Adrenal gland (tissue), 12 donors: ENCODE results near the gene WWOX. TPM values are rescaled to one million over a fixed set of nuclear protein-coding genes. Genes with fewer than 3 reads are reported as not detected.

Experiments used
- DNase-seq, 7 donors: peaks; one replicate each; pipeline ENCODE4 v3.0.0-alpha.2; 2019 to 2020
- H3K27ac ChIP-seq, 5 donors: fragments of 200-600 bp; sonication (generic) in 4 of 5; 1 replicate in 3 of 5; 2 replicates in 2 of 5; pipeline versions ENCODE4 v1.5.1 to v1.8.0; 2016 to 2020; ENCODE audit warnings: mild to moderate bottlenecking in 1 of 5
- H3K27me3 ChIP-seq: fragments of 200-600 bp; 2 replicates; pipeline ENCODE4 v1.8.0; 2021
- H3K36me3 ChIP-seq, 2 donors: fragments of 200-600 bp; replicated peaks in 1 of 2; 1 replicate in 1 of 2; 2 replicates in 1 of 2; pipeline versions ENCODE4 v1.5.1 to v1.8.0; 2018 to 2022
- H3K4me1 ChIP-seq, 2 donors: fragments of 200-600 bp; replicated peaks in 1 of 2; 1 replicate in 1 of 2; 2 replicates in 1 of 2; pipeline versions ENCODE4 v1.5.1 to v1.8.0; 2018 to 2021
- H3K4me3 ChIP-seq, 4 donors: fragments of 200-600 bp; sonication (generic) in 3 of 4; one replicate each; pipeline ENCODE4 v1.5.1; 2016 to 2018
- H3K9me3 ChIP-seq, 3 donors: fragments of 200-600 bp; sonication (generic) in 1 of 3; replicated peaks in 1 of 3; 1 replicate in 2 of 3; 2 replicates in 1 of 3; pipeline versions ENCODE4 v1.5.1 to v1.8.0; 2016 to 2021
- POLR2A ChIP-seq, 2 donors: fragments of 450-650 bp; IDR thresholded peaks; one replicate each; pipeline ENCODE4 v1.6.1; 2017; ENCODE audit warnings: antibody characterized with exemption in 2 of 2, mild to moderate bottlenecking in 2 of 2, moderate library complexity in 1 of 2
- WGBS, 4 donors: extraction: QIAGEN DNeasy Blood & Tissue Kit in 2 of 4; methylation state at CpG; one replicate each; pipeline versions ENCODE4 v1.1.5 to v1.1.7; 2013 to 2017; 5-methylcytosine and 5-hydroxymethylcytosine counted together
- intact Hi-C, 2 donors: fragments of 100-400 bp; cut with DNase I; formaldehyde crosslinking; loops; one replicate each; pipeline versions ENCODE4 v1.14.1 to v1.15.0; 2022 to 2023
- polyA plus RNA-seq, 3 donors: library from polyadenylated mRNA; stranded (reverse); fragments of 200-250 nt in 2 of 3; fragments of 350-450 nt in 1 of 3; fragmentation: Illumina TruSeq in 1 of 3; extraction: RNeasy Lipid Tissue Mini Kit (QIAGEN cat#74804) in 1 of 3; gene quantifications; one replicate each; pipeline ENCODE4 v1.2.3, GENCODE V29; 2013 to 2014
- total RNA-seq, 9 donors: library from RNA; depleted of rRNA in 4 of 9; stranded (reverse); fragments of >200 nt in 4 of 9; fragments of 120-200 nt in 1 of 9; fragmentation: NEBNext Ultra II Directional in 1 of 9; extraction: Animal tissue kit (Norgen Biotek cat#: 25700) in 1 of 9; gene quantifications; one replicate each; pipeline versions ENCODE4 v1.1.0 to v1.2.4, GENCODE V29; 2013 to 2023
- TF ChIP-seq, protein P1 (sequence below), 6 experiments: fragments of 450-650 bp in 4 of 6; fragments of 200-600 bp in 2 of 6; sonication (generic) in 1 of 6; IDR thresholded peaks; 1 replicate in 5 of 6; 2 replicates in 1 of 6; pipeline versions ENCODE4 v1.5.1 to v1.8.0; 2016 to 2021; ENCODE audit warnings: antibody characterized with exemption in 6 of 6, mild to moderate bottlenecking in 2 of 6, moderate library complexity in 1 of 6
- donor health status: healthy with polysubstance abuse.
- donor health status: Bipolar disorder and iron deficiency.
- donor health status: DM: yes; HTN: yes; CAD: no.
- donor health status: DM: no; HTN: no; CAD: no.
- donor health status: DM: no; HTN: no; CAD: no.
- donor health status: DM: yes; HTN: yes; CAD: no.

WWOX gene
- total and polyA plus RNA-seq, 12 donors: 11.8 to 74.6 (median 20.5) TPM

DNA sequence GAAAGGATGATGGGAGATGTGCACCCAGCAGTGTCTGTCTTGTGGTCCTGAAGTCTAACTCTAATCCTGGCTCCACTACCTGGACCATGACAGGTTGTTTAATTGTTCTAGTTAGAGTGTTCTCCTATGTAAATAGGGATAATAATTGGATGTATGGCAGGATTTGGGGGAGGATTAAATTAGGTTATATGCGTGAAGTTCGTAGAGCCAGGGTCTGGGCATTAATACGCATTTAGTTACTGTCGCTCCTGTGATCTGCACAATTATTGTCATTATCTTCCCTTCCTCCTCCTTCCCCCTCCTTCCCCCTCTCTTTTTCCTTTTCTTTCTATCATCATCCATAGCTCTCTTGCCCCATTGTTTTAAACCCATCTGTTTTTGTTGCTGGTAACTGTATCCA, 210.3 kb downstream of the WWOX start:
- Histone ChIP-seq H3K4me3 (no peak overlapping the region), H3K9me3 (no peaks in the 10 kb centered on the region), H3K27ac (no peak overlapping the region), H3K4me1 (no peaks in the 10 kb centered on the region), H3K27me3 (no peaks in the 10 kb centered on the region), H3K36me3 (no peaks in the 10 kb centered on the region)
- no peak for TF ChIP-seq POLR2A (IDR thresholded peaks at IDR 0.05)
- TF ChIP-seq, protein P1, sequence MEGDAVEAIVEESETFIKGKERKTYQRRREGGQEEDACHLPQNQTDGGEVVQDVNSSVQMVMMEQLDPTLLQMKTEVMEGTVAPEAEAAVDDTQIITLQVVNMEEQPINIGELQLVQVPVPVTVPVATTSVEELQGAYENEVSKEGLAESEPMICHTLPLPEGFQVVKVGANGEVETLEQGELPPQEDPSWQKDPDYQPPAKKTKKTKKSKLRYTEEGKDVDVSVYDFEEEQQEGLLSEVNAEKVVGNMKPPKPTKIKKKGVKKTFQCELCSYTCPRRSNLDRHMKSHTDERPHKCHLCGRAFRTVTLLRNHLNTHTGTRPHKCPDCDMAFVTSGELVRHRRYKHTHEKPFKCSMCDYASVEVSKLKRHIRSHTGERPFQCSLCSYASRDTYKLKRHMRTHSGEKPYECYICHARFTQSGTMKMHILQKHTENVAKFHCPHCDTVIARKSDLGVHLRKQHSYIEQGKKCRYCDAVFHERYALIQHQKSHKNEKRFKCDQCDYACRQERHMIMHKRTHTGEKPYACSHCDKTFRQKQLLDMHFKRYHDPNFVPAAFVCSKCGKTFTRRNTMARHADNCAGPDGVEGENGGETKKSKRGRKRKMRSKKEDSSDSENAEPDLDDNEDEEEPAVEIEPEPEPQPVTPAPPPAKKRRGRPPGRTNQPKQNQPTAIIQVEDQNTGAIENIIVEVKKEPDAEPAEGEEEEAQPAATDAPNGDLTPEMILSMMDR (IDR thresholded peaks at IDR 0.05): no peak
- DNase-seq: no peak
- WGBS, 4 donors: 92 to 98% (median 95%) methylated on average over 4 of the region's 4 CpGs
- intact Hi-C loops: no loop called here

GRCh38 chr16:78310196-78310595, 210.7 kb downstream of the WWOX start:
- WGBS, 4 donors: 81 to 85% (median 84%) methylated on average over 5 of the region's 5 CpGs
- TF ChIP-seq, protein P1 (IDR thresholded peaks at IDR 0.05): no peak
- TF ChIP-seq POLR2A (IDR thresholded peaks at IDR 0.05): no peak
- intact Hi-C loops: no loop called here

DNA sequence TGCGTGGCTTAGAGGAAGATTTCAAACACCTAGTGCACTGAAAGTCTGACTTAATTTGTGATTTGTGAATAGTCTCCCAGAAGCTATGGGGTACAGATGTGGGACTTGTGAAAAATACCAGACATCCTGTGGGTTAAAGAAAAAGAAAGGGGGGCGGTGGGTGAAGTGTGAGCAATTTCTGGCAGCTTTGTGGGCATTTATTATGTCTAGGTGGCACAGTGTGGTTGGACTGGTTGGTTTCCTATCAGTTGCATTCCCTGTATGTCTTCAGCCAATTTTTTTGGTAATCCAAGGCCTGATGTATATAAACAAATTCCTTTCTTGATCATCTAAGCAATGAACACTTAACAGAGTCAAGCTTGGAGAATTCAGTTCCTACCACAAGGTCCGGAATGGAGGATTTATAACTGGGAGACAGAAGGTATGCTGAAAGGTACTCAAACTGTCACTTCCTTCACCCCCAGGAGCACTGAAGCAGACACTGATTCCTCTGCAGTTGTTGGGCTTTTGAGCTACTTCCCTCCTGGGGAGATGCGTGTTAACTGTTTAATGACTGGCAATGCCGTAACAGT, 211.6 kb downstream of the WWOX start:
- DNase-seq: no peak
- H3K4me3 ChIP-seq: no peak overlapping the region
- H3K27ac ChIP-seq: no peak overlapping the region
- H3K9me3 ChIP-seq: no peaks in the 10 kb centered on the region
- H3K27me3 ChIP-seq: no peaks in the 10 kb centered on the region
- intact Hi-C loops: no loop called here
- no peaks in the 10 kb centered on the region for H3K4me1 ChIP-seq
- H3K36me3 ChIP-seq: no peaks in the 10 kb centered on the region
- 72 to 84% (median 79%) methylated on average over 5 of the region's 5 CpGs for WGBS, 4 donors
- TF ChIP-seq POLR2A (IDR thresholded peaks at IDR 0.05): no peak
- TF ChIP-seq, protein P1 (IDR thresholded peaks at IDR 0.05): no peak

More at GRCh38 chr16:78310196-78310595, 210.7 kb downstream of the WWOX start:
- H3K4me1 ChIP-seq: no peaks in the 10 kb centered on the region
- no peak overlapping the region for H3K4me3 ChIP-seq
- no peaks in the 10 kb centered on the region for H3K36me3 ChIP-seq
- H3K27ac ChIP-seq: no peak overlapping the region
- DNase-seq: no peak
- no peaks in the 10 kb centered on the region for H3K27me3 ChIP-seq
- H3K9me3 ChIP-seq: no peaks in the 10 kb centered on the region

- DNase-seq: no peak
- intact Hi-C loops: no loop called here
- H3K4me1 ChIP-seq: no peaks in the 10 kb centered on the region
- H3K36me3 ChIP-seq: no peaks in the 10 kb centered on the region
- no peak for TF ChIP-seq POLR2A (IDR thresholded peaks at IDR 0.05)
- TF ChIP-seq, protein P1 (IDR thresholded peaks at IDR 0.05): no peak
- no peak overlapping the region for H3K27ac ChIP-seq
- WGBS, 4 donors: 82 to 94% (median 92%) methylated on average over 4 of the region's 4 CpGs
- H3K4me3 ChIP-seq: no peak overlapping the region
- H3K27me3 ChIP-seq: no peaks in the 10 kb centered on the region
- no peaks in the 10 kb centered on the region for H3K9me3 ChIP-seq
These were observed 212.4 kb downstream of the WWOX start for GRCh38 chr16:78311831-78312230.
